IPS-20b (cell line): ENCODE results near the gene DTX1.
A peak's percentile ranks its signal among the peaks of the same experiment; 100 is the strongest.

Experiments used
- H3K27ac ChIP-seq: one replicate; pipeline ENCODE4 v1.5.1; 2013; ENCODE audit warnings: low read length
- H3K27me3 ChIP-seq: 2 replicates; pipeline ENCODE4 v1.6.1; 2013; ENCODE audit warnings: mild to moderate bottlenecking, low read length, inconsistent platforms; ENCODE audit not compliant: insufficient read depth
- H3K36me3 ChIP-seq: 2 replicates; pipeline ENCODE4 v1.6.1; 2013; ENCODE audit warnings: low read depth, mild to moderate bottlenecking, inconsistent platforms, low read length, moderate library complexity; ENCODE audit not compliant: insufficient read depth
- H3K4me1 ChIP-seq: 2 replicates; pipeline ENCODE4 v1.6.1; 2013; ENCODE audit warnings: mild to moderate bottlenecking, control low read depth, inconsistent platforms, low read length, moderate library complexity; ENCODE audit not compliant: insufficient read depth
- H3K4me3 ChIP-seq: 2 replicates; pipeline ENCODE4 v1.5.1; 2013; ENCODE audit warnings: mild to moderate bottlenecking, low read length, inconsistent platforms
- H3K9ac ChIP-seq: 2 replicates; pipeline ENCODE4 v1.6.1; 2013; ENCODE audit warnings: low read depth, mild to moderate bottlenecking, inconsistent platforms, low read length, moderate library complexity
- H3K9me3 ChIP-seq: 2 replicates; pipeline ENCODE4 v1.6.1; 2013; ENCODE audit warnings: mild to moderate bottlenecking, low read depth, low read length, inconsistent platforms; ENCODE audit not compliant: insufficient read depth

DTX1 gene

DNA sequence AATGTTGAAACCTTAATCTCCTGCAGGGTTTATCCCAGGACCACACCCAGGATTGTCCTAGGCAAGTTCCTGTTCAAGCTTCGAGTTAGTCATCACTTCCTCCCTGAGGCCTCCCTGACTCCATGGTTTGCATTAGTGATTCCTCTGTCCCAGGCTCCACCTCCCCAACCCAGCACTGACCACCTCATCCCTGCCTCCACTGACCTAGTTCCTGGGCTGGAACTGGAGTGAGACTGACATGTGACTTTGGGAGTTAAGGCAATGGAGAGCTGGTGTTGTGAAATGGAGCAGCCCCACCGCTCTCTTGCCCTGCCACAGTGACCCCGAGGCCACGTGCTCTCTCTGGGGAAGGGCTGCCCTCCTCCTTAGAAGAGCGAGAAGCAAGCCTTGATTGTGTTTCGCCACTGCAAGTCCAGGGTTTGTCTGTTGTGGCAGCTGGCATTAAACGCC, 15.8 kb upstream of the DTX1 start:
- Histone ChIP-seq H3K4me3 (no peak overlapping the region), H3K27me3 (peaks cover 8% of the 10 kb centered on the region; the same call in 1 of the 2 replicates), H3K9me3 (no peaks in the 10 kb centered on the region), H3K9ac (no peak overlapping the region), H3K36me3 (no peaks in the 10 kb centered on the region), H3K27ac (no peak overlapping the region), H3K4me1 (no peaks in the 10 kb centered on the region)

- H3K9ac ChIP-seq = no peak overlapping the region
- H3K9me3 ChIP-seq = no peaks in the 10 kb centered on the region
- H3K27ac ChIP-seq = no peak overlapping the region
- no peak overlapping the region for H3K4me3 ChIP-seq
- no peaks in the 10 kb centered on the region for H3K36me3 ChIP-seq
- H3K27me3 ChIP-seq = peaks cover 12% of the 10 kb centered on the region; the same call in 1 of the 2 replicates
- no peaks in the 10 kb centered on the region for H3K4me1 ChIP-seq
Observed at GRCh38 chr12:113041560-113041959, 15.0 kb upstream of the DTX1 start.

- Histone ChIP-seq H3K27me3 (peaks cover 12% of the 10 kb centered on the region; the same call in 1 of the 2 replicates), H3K4me3 (no peak overlapping the region), H3K4me1 (no peaks in the 10 kb centered on the region), H3K9ac (no peak overlapping the region), H3K9me3 (no peaks in the 10 kb centered on the region), H3K36me3 (no peaks in the 10 kb centered on the region), H3K27ac (no peak overlapping the region)
Observed at GRCh38 chr12:113043240-113043639, 13.3 kb upstream of the DTX1 start.

- Histone ChIP-seq H3K27ac (no peak overlapping the region), H3K36me3 (no peaks in the 10 kb centered on the region), H3K9ac (no peak overlapping the region), H3K4me3 (no peak overlapping the region), H3K27me3 (peaks cover 12% of the 10 kb centered on the region; the same call in 1 of the 2 replicates), H3K4me1 (no peaks in the 10 kb centered on the region), H3K9me3 (no peaks in the 10 kb centered on the region)
Observed at GRCh38 chr12:113044516-113044915, 12.0 kb upstream of the DTX1 start.

GRCh38 chr12:113048716-113049127, 7.8 kb upstream of the DTX1 start:
- no peaks in the 10 kb centered on the region for H3K36me3 ChIP-seq
- no peak overlapping the region for H3K27ac ChIP-seq
- H3K9me3 ChIP-seq = no peaks in the 10 kb centered on the region
- no peak overlapping the region for H3K9ac ChIP-seq
- H3K4me1 ChIP-seq = no peaks in the 10 kb centered on the region
- peaks cover 25% of the 10 kb centered on the region; the same call in 1 of the 2 replicates for H3K27me3 ChIP-seq
- no peak overlapping the region for H3K4me3 ChIP-seq

DNA sequence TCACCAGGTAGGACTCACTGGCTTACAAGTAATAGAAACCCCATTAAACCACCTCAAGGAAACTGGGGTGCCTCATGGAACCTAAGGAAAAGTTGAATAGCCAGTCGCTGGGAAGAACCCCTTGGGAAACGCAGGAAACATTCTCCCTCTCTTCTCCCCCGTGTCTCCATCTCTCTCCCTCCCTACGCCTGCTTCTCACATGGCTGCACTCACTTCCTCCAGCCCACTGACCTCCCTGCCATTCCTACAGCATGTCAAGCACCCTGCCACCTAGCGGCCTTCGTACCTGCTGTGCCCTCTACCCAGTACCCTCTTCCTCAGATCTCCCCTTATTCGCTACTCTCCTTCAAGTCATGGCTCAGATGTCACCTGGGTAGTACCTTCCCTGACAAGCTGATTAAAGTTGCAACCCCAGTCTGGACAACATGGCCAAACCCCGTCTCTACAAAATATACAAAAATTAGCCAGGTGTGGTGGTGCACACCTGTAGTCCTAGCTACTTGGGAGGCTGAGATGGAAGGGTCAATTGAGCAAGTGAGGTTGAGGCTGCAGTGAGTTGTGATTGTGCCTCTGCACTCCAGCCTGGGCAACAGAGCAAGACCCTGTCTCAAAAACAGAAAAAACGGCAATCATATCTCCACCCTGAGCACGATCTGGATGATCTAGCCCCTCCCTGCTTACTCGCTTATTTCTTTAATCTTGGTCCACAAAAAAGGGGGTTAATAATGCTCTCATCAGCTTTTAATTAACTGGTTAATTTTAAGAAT, 6.4 kb upstream of the DTX1 start:
- H3K36me3 ChIP-seq = no peaks in the 10 kb centered on the region
- H3K9ac ChIP-seq = no peak overlapping the region
- peaks cover 36% of the 10 kb centered on the region for H3K27me3 ChIP-seq
- H3K27ac ChIP-seq = no peak overlapping the region
- H3K4me1 ChIP-seq = no peaks in the 10 kb centered on the region
- H3K4me3 ChIP-seq = no peak overlapping the region
- H3K9me3 ChIP-seq = no peaks in the 10 kb centered on the region

DNA sequence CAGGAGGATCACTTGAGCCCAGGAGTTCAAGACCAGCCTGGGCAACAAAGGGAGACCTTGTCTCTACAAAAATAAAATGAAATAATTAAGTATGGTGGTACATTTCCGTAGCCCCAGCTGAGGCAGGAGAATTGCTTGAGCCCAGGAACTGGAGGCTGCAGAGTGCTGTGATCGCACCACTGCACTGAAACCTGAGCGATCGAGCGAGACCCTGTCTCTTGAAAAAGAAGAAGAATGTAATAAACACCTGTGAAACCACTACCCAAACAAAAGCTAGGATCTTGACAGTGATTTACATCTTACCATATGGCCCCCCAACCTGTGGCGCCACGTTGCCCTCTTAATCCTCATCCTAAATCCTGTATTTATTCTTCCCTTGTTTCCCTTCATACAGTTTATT, 5.7 kb upstream of the DTX1 start:
- Histone ChIP-seq H3K9ac (no peak overlapping the region), H3K4me3 (no peak overlapping the region), H3K9me3 (no peaks in the 10 kb centered on the region), H3K4me1 (no peaks in the 10 kb centered on the region), H3K27ac (no peak overlapping the region), H3K27me3 (peaks cover 37% of the 10 kb centered on the region), H3K36me3 (no peaks in the 10 kb centered on the region)

- Histone ChIP-seq H3K4me3 (no peak overlapping the region), H3K36me3 (no peaks in the 10 kb centered on the region), H3K9me3 (no peaks in the 10 kb centered on the region), H3K27me3 (peaks cover 43% of the 10 kb centered on the region), H3K9ac (no peak overlapping the region), H3K4me1 (no peaks in the 10 kb centered on the region), H3K27ac (no peak overlapping the region)
Observed at GRCh38 chr12:113051759-113052158, 4.8 kb upstream of the DTX1 start.

- Histone ChIP-seq H3K27me3 (peaks cover 48% of the 10 kb centered on the region), H3K4me3 (no peak overlapping the region), H3K36me3 (no peaks in the 10 kb centered on the region), H3K4me1 (no peaks in the 10 kb centered on the region), H3K27ac (no peak overlapping the region), H3K9ac (no peak overlapping the region), H3K9me3 (no peaks in the 10 kb centered on the region)
Observed at GRCh38 chr12:113052326-113052725, 4.2 kb upstream of the DTX1 start.

GRCh38 chr12:113054948-113055486, 1.5 kb upstream of the DTX1 start:
- H3K36me3 ChIP-seq = no peaks in the 10 kb centered on the region
- no peaks in the 10 kb centered on the region for H3K4me1 ChIP-seq
- peaks cover 71% of the 10 kb centered on the region for H3K27me3 ChIP-seq
- no peak overlapping the region for H3K4me3 ChIP-seq
- no peak overlapping the region for H3K27ac ChIP-seq
- H3K9me3 ChIP-seq = no peaks in the 10 kb centered on the region
- no peak overlapping the region for H3K9ac ChIP-seq

DNA sequence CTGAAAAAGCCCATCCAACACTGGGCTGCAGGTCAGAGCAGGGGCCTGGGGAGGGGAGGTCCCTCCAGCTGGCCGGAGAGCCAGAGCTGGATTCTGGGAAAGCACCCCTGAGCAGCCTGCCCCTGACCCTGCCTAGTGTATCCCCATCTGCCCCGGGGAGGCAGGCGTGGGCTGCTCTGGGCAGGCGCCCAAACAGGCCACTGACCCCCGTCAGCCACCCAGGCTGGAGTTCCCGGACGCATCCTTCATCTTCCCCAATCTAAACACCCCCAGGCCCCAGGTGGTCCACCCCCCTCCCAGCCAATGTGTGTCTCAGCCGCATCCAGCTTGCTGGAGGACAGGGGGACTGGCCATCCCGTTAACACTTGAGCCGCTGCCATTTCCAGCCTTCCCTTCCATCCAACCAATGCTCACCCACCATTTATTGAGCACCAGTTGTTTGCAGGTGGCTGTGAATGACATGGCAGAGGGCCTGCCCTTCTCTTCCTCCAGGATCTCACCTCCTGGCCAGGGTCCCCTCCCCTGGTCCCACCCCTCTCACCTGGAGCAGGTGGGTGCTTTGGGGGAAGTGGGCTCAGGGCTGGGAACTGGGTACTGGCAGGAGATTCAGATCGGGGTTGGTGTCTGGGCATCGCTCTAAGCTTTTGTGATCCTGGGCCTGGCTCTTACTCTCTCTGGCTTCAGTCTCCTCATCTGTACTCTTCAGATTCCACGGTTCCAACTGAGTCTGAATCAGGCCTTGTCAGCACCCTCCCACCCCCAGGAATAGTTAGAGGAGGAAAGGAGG, 743 bp upstream of the DTX1 start:
- Histone ChIP-seq H3K36me3 (no peaks in the 10 kb centered on the region), H3K9me3 (no peaks in the 10 kb centered on the region), H3K9ac (no peak overlapping the region), H3K4me1 (no peaks in the 10 kb centered on the region), H3K4me3 (peak overlapping the region; percentile 60; the same call in 1 of the 2 replicates), H3K27ac (no peak overlapping the region), H3K27me3 (peaks cover 79% of the 10 kb centered on the region)

GRCh38 chr12:113056381-113056630, 224 bp upstream of the DTX1 start:
- H3K4me3 ChIP-seq = peak overlapping the region; percentile 60; the same call in 1 of the 2 replicates
- H3K27ac ChIP-seq = no peak overlapping the region
- H3K9me3 ChIP-seq = no peaks in the 10 kb centered on the region
- no peaks in the 10 kb centered on the region for H3K36me3 ChIP-seq
- peaks cover 81% of the 10 kb centered on the region for H3K27me3 ChIP-seq
- H3K9ac ChIP-seq = no peak overlapping the region
- no peaks in the 10 kb centered on the region for H3K4me1 ChIP-seq
